NT2/D1 (cell line): ENCODE data around the gene TSPAN9.

Experiments used
- SUZ12 ChIP-seq: IDR thresholded peaks from 2 replicates; pipeline ENCODE4 v1.6.1; 2011; ENCODE audit not compliant: insufficient read length, insufficient read depth; ENCODE audit errors: extremely low read depth
- YY1 ChIP-seq: IDR thresholded peaks from 2 replicates; pipeline ENCODE4 v1.6.1; 2011; ENCODE audit not compliant: insufficient read length, insufficient read depth
- ZNF274 ChIP-seq: IDR thresholded peaks from 2 replicates; pipeline ENCODE4 v1.6.1; 2011; ENCODE audit warnings: mild to moderate bottlenecking, low read depth, low read length

GRCh38 chr12:3241621-3242020, 164.4 kb downstream of the TSPAN9 start:
- TF ChIP-seq YY1 (no peak), ZNF274 (no peak), SUZ12 (no peak)
